GM10266 (cell line): Measurements from ENCODE around the gene AZU1.
"Not testable (repeated sequence)": the region's sequence is repeated elsewhere in the genome, so short reads cannot be mapped to it uniquely, and the experiment has no call there.

Experiments used
- DNase-seq: peaks from one replicate; pipeline ENCODE4 v3.0.0; 2012; ENCODE audit errors: extremely low spot score
- CTCF ChIP-seq: IDR thresholded peaks from 2 replicates; pipeline ENCODE4 v1.5.1; 2012; ENCODE audit warnings: mild to moderate bottlenecking, low read depth; ENCODE audit not compliant: control insufficient read depth, insufficient read depth; ENCODE audit errors: missing control alignments

AZU1 gene

GRCh38 chr19:853014-853585 is 25.5 kb downstream of the AZU1 start:
- DNase-seq = no peak
- no peak for TF ChIP-seq CTCF

- DNase-seq = not testable (repeated sequence)
These were observed 26.1 kb downstream of the AZU1 start for GRCh38 chr19:853614-854220.

- TF ChIP-seq CTCF = no peak
- DNase-seq = no peak
These were observed 26.9 kb downstream of the AZU1 start for GRCh38 chr19:854549-854948.

- TF ChIP-seq CTCF = no peak
- no peak for DNase-seq
These were observed 27.5 kb downstream of the AZU1 start for GRCh38 chr19:855142-855541.

GRCh38 chr19:855566-856120 is 28.0 kb downstream of the AZU1 start:
- no peak for DNase-seq
- TF ChIP-seq CTCF = no peak

GRCh38 chr19:858284-858683 is 30.6 kb downstream of the AZU1 start:
- TF ChIP-seq CTCF = no peak
- DNase-seq = no peak

- no peak for DNase-seq
These were observed 31.5 kb downstream of the AZU1 start, which contains the start of gene CFD for GRCh38 chr19:858868-859843. CFD (plus strand) TSS chr19:859664; CDS start chr19:859690, 26 bp downstream.

More at GRCh38 chr19:858868-859843, 31.5 kb downstream of the AZU1 start, which contains the start of gene CFD:
- TF ChIP-seq CTCF = no peak
